ENCODE results near the gene ANKRD30B.

GRCh38 chr18:14748496-14748895 is 524 bp downstream of the ANKRD30B start:
- no peak for TF ChIP-seq SP1 (IDR thresholded peaks at IDR 0.05)
- TF ChIP-seq SUZ12 (IDR thresholded peaks at IDR 0.05), result no peak
- TF ChIP-seq BHLHE40 (IDR thresholded peaks at IDR 0.05; ENCODE audit: borderline replicate concordance), result no peak
- no peak for TF ChIP-seq ELF4 (IDR thresholded peaks at IDR 0.05)
- TF ChIP-seq NFRKB (IDR thresholded peaks at IDR 0.05), result no peak
- TF ChIP-seq LEF1 (IDR thresholded peaks at IDR 0.05; ENCODE audit: borderline replicate concordance), result no peak
- no peak for TF ChIP-seq L3MBTL2 (conservative IDR thresholded peaks at IDR 0.05)
- TF ChIP-seq FOXK2 (IDR thresholded peaks at IDR 0.05), result no peak
- TF ChIP-seq TARDBP (IDR thresholded peaks at IDR 0.05), result no peak
- TF ChIP-seq ARNT (IDR thresholded peaks at IDR 0.05), result no peak
